Measurements from ENCODE around the gene KCNQ1. TPM values are rescaled to one million over a fixed set of nuclear protein-coding genes. Genes with fewer than 3 reads are reported as not detected.

The KCNQ1 gene
- total RNA-seq, 4 donors from 2014 or later: 2.6 to 12.7 (median 4.9) TPM

- ATAC-seq: no peak
- H3K9me3 ChIP-seq: no peaks in the 10 kb centered on the region
- H3K27me3 ChIP-seq: no peaks in the 10 kb centered on the region
- TF ChIP-seq POLR2A (IDR thresholded peaks at IDR 0.05) (no peak), POLR2AphosphoS5 (IDR thresholded peaks at IDR 0.05) (no peak), EP300 (IDR thresholded peaks at IDR 0.05) (no peak), CTCF (IDR thresholded peaks at IDR 0.05) (no peak)
- no peak overlapping the region for H3K4me3 ChIP-seq
- peaks cover 0 to 52% (median 30%) of the 10 kb centered on the region in 3 donors for H3K4me1 ChIP-seq
- WGBS, 2 donors (ENCODE audit: low coverage in 1 of 2): 53 to 61% methylated on average over 4 to 5 of the region's 7 CpGs
- H3K36me3 ChIP-seq: no peaks in the 10 kb centered on the region
- H3K27ac ChIP-seq: peak overlapping the region in 3 of 4 donors; percentile 86 to 90 (median 89)
Observed at GRCh38 chr11:2777386-2777785, 332.6 kb downstream of the KCNQ1 start.

GRCh38 chr11:2777871-2778629 lies 333.2 kb downstream of the KCNQ1 start:
- H3K36me3 ChIP-seq: no peaks in the 10 kb centered on the region
- H3K27me3 ChIP-seq: no peaks in the 10 kb centered on the region
- 77% methylated on average over 7 of the region's 27 CpGs; no CpG with 5 or more reads in 1 of the 2 donors for WGBS, 2 donors (ENCODE audit: low coverage in 1 of 2)
- peak overlapping the region; percentile 57 to 90 (median 88) for H3K27ac ChIP-seq
- peaks cover 0 to 52% (median 30%) of the 10 kb centered on the region in 3 donors for H3K4me1 ChIP-seq
- peak overlapping the region in 1 of 2 donors; percentile 34 for H3K4me3 ChIP-seq
- ATAC-seq: no peak
- TF ChIP-seq POLR2AphosphoS5 (IDR thresholded peaks at IDR 0.05): no peak
- no peak for TF ChIP-seq EP300 (IDR thresholded peaks at IDR 0.05)
- TF ChIP-seq CTCF (IDR thresholded peaks at IDR 0.05): no peak
- TF ChIP-seq POLR2A (IDR thresholded peaks at IDR 0.05): no peak
- H3K9me3 ChIP-seq: no peaks in the 10 kb centered on the region

- peak; percentile 95 for TF ChIP-seq POLR2AphosphoS5 (IDR thresholded peaks at IDR 0.05)
- TF ChIP-seq CTCF (IDR thresholded peaks at IDR 0.05): peak in 3 of 4 experiments; percentile 54 to 65 (median 62)
- TF ChIP-seq POLR2A (IDR thresholded peaks at IDR 0.05): no peak
- Histone ChIP-seq H3K9me3 (no peaks in the 10 kb centered on the region), H3K27me3 (no peaks in the 10 kb centered on the region), H3K4me3 (peak overlapping the region in 1 of 2 donors; percentile 34), H3K4me1 (peaks cover 0 to 52% (median 30%) of the 10 kb centered on the region in 3 donors), H3K27ac (peak overlapping the region; percentile 62 to 90 (median 88)), H3K36me3 (no peaks in the 10 kb centered on the region)
- no CpG with 5 or more reads among the region's 28 CpGs for WGBS, 2 donors (ENCODE audit: low coverage in 1 of 2)
- ATAC-seq: peak; percentile 90
Observed at GRCh38 chr11:2778630-2779498, 334.1 kb downstream of the KCNQ1 start.

GRCh38 chr11:2779499-2779980 lies 334.7 kb downstream of the KCNQ1 start:
- no peak overlapping the region for H3K4me3 ChIP-seq
- H3K27me3 ChIP-seq: no peaks in the 10 kb centered on the region
- no peaks in the 10 kb centered on the region for H3K36me3 ChIP-seq
- peaks cover 0 to 52% (median 30%) of the 10 kb centered on the region in 3 donors for H3K4me1 ChIP-seq
- no peak for ATAC-seq
- no peaks in the 10 kb centered on the region for H3K9me3 ChIP-seq
- H3K27ac ChIP-seq: peak overlapping the region in 3 of 4 donors; percentile 86 to 90 (median 89)
- TF ChIP-seq POLR2A (IDR thresholded peaks at IDR 0.05) (no peak), POLR2AphosphoS5 (IDR thresholded peaks at IDR 0.05) (no peak), EP300 (IDR thresholded peaks at IDR 0.05) (no peak), CTCF (IDR thresholded peaks at IDR 0.05) (no peak)
- 80% methylated on average over 1 of the region's 11 CpGs; no CpG with 5 or more reads in 1 of the 2 donors for WGBS, 2 donors (ENCODE audit: low coverage in 1 of 2)

All from gastroesophageal sphincter (tissue), 4 donors.